ENCODE data around the gene EGFLAM.

Gene EGFLAM

GRCh38 chr5:38258319-38259061 is at the start of gene EGFLAM:
TSS of gene EGFLAM (plus strand) at chr5:38258559. CDS start at chr5:38258755, 196 bp downstream.
- DNase-seq: no peak

- no peak for DNase-seq
Measured at GRCh38 chr5:38208782-38209378, 49.5 kb upstream of the EGFLAM start.

GRCh38 chr5:38210676-38211353 is 47.5 kb upstream of the EGFLAM start:
- no peak for DNase-seq

GRCh38 chr5:38211354-38211710 is 47.0 kb upstream of the EGFLAM start:
- no peak for DNase-seq

- no peak for DNase-seq
Measured at GRCh38 chr5:38212307-38212706, 46.1 kb upstream of the EGFLAM start.

GRCh38 chr5:38226091-38226490 is 32.3 kb upstream of the EGFLAM start:
- no peak for DNase-seq

- no peak for DNase-seq
Measured at GRCh38 chr5:38228914-38229313, 29.4 kb upstream of the EGFLAM start.

- DNase-seq: no peak
Measured at GRCh38 chr5:38234737-38235136, 23.6 kb upstream of the EGFLAM start.

DNA sequence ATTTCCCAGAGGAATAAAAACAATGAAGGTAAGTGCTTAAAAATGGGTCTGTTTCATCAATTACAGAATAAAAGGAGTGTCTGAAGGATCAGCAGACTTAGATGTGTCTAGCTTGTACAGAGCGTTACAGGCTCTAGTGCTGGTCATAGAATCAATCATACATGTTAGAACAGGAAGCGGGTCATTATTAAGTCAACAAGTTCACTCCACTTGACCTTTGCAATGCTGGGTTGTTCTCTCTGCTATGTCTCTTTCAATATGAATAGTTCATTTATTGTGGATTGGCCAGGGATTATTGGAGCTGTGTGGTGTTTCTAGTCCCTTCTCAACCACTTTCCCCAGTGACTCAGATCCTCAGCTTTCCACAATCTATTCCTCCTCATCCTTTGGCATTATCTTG is 20.7 kb upstream of the EGFLAM start:
- no peak for DNase-seq

GRCh38 chr5:38240212-38240611 is 18.1 kb upstream of the EGFLAM start:
- DNase-seq: no peak

DNA sequence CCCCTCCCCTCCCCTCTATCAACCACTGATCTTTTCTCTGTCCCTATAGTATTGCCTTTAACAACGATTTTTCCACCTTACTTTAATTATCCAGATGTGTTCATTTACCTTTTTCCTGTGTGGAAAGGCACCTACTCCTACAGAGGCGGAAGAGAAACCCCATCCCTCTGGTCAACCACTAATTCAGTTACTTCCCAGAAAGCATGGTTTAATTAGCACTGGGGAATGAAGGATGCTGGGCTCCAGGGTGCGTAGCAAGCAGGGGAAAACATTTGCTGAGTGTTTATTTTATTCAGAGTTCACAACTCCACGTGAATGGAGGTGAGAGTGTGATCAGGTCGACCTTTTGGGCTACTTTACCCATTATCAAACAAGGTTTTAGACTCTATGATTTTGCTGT is 16.7 kb upstream of the EGFLAM start:
- DNase-seq: no peak

DNA sequence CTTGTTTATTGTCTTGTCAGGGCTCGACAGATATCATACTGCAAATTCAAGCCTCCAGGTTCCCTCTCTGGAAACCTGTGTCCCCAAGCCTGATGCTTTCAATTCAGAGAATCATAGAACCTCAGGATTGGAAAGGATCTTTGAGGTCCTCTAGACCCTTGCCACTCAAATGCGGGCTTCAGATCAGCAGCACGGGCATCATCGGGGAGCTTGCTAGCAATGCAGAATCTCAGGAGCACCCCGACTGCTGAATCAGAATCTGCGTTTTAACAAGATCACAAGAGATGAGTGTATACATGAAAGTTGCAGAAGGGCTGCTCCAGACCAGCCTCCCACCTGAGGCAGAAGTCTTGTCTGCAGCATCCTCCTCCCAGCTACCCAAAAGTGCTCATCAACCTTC is 13.1 kb upstream of the EGFLAM start:
- no peak for DNase-seq

DNA sequence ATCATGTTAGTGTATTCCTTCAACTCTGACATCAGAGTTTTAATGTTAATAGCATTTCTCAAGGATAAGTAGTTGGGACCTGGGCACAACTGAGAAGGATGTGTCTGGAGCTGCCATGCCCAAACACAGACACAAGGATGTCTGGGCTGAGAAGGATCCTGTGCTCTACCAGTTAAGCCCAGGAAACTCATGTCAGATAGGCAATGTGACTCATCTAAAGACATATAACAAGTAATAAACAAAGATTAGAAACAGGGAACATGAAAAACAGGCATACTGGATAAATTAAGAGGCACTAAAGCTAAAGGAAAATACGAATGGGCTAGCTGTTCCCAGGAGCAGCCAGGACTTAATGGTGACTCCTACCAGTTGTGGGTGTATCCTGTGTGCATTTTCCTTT is 9.1 kb upstream of the EGFLAM start:
- DNase-seq: no peak

DNA sequence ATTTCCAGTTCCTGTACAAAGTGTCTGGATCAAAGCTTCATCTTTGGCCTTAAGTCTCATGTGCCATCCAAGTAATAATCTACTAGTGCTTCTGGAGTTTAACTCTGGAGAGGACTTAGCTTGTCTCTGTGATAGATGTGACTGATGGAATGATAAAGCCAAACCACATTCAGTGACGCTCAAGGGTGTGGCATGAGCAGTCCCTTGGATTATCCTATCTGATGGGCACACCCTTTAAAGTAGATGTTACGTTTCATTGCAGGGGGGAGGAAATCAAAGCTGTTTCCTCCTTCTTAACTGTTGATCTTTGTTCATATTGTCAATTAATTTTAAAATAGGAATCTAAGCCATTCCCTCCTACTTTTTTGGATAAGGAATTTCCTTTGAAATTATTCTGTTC is 8.5 kb upstream of the EGFLAM start:
- DNase-seq: no peak

DNA sequence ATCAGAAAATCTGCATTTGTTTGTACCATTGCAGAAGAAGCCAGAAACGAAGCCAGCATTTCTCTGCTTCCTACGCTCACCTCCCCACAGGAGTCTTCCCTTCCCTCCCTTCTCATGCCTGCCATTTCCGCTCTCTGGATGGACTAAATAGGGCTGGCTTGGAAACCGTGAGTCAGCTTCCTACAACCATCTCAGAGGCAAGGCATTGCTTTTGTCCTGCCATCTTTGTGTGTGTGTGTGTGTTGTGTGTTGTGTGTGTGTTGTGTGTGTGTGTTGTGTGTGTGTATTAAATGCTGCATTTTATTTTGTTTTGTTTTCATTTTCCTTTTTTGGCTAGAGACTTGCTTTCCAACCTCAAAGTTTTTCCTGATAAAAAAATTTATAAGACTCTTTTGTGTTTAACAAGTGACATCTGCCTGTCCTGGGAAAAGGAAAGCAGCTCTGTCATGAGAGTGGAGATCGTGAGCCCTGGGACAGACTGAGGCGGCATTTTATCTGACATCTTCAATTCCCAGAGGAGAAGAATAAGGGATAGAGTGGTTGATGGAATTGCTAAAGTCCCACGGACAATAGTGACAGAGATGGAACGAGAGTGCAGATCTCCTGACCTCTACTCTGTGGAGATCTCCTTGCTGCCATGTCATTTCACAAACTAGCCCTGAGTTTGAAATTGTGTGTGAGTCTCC is 7.5 kb upstream of the EGFLAM start:
- DNase-seq: no peak

- no peak for DNase-seq
Measured at GRCh38 chr5:38253759-38254158, 4.6 kb upstream of the EGFLAM start.

DNA sequence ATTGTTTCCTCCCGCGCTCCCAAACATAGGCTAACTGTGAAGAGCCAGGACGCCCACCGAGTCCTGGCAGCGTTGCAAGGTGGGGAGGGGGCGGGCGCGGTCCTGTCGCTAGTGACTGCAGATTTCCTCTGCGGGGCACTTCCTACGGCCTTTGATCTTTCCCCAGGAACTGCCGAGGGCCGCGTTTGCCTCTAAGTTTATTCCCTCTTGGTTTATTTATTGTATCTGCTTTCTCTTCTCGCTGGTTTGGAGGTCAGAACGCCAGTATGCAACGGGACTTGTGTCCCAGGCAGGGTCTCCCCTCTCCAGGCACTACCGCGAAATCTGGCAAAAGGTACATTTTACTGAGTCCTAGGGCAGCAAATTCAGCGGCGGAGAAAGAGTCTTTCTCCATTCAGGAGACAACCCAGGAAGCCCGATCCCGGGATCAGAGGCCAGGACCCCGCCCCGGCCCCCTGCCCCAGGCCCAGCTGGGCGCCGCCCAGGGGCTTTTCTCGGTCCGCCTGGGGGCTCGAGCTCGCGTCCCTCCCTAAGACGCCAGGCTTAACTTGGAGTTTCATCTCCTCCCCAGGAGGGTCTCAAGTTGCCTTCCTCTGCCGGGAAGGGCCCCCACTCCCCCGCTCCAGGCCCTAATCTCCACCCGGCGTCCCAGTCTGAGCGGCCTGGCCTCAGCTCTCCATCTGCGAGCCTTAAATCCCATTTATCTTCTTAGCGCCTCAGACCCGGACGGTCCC is 884 bp upstream of the EGFLAM start:
- no peak for DNase-seq

DNA sequence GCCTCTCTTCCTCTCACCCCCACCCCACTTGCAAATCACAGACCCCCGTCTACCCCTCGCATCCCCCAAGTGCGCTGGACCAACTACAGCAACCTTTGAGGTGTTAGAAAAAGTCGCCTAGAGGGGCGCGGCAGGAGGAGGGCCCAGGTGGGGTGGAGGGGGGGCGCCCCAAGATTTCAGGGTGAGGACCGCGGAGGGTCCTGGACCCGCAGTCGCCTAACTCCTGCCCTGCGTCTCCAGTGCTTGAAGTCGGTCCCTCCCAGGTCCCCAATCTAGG is 379 bp upstream of the EGFLAM start:
- no peak for DNase-seq

DNA sequence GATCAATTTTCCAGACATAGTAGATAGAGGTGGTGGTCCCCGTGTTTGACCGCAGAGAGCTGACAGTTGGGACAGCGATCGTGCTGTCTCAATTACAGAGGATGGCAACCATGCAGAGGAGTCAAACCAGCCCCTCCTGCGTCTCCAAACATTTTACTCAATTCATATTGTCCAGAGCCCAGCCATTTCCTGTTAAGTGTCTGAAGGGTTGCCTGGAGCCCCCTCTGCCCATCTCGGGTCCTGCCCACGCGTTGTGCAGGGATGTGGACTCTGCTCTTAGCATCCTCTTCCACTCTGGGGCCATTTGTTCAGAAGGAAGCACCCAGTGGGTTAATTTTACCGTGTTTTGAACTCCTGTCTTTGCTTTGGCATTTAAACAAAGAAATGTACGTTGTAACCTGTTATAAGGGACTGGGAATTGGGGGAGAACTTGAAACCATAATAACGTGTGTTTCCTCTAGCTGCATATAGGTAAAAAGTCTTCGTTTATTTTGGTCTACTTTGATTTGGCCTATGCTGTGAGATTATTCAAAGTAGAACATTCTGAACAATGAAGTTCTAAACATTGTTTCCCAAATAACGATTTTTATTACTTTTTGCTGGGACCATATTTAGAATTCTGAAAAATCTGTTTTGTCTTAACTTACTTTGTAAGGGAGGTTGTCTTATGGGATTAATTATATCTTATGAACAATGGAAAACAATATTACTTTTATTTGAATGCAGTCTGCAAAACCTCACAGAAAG is 876 bp downstream of the EGFLAM start:
- DNase-seq: no peak

GRCh38 chr5:38259809-38260160 is 1.4 kb downstream of the EGFLAM start:
- DNase-seq: no peak

DNA sequence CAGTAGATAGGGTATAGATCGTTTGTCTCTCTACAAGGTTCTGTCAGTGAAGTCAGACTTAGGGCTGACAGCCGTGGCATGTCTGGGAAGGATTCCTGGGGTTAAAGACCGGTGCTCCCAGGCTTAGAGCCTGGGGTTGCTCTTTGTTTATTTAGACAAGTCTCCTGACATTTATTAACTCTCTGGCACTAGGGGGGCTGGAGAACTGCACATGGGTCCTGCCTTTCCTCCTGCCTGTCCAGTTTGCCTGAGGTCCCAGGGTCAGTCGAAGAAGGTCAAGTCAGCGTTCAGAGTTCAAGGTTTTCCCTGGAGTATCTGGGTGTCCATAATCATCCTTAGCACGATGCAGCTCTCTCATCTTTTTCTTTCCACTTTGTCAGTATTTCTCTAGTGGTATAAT is 5.6 kb downstream of the EGFLAM start:
- DNase-seq: no peak

GRCh38 chr5:38265546-38266179 is 7.3 kb downstream of the EGFLAM start:
- DNase-seq: peak; percentile 29
